Fibroblast of lung (primary cell): ENCODE results near the gene SBK3.

Experiments
- EZH2 ChIP-seq: IDR thresholded peaks from 2 replicates; pipeline ENCODE4 v1.5.1; 2012; ENCODE audit warnings: low read length, control low read depth, mild to moderate bottlenecking; ENCODE audit errors: missing control alignments
- TF ChIP-seq, protein P1 (sequence below), 2 donors: IDR thresholded peaks in 1 of 2; conservative IDR thresholded peaks in 1 of 2; 1 replicate in 1 of 2; 2 replicates in 1 of 2; pipeline ENCODE4 v1.5.1; 2011 to 2012; ENCODE audit warnings: low read length in 2 of 2, control low read depth in 1 of 2, inconsistent platforms in 1 of 2, low read depth in 1 of 2, mild to moderate bottlenecking in 1 of 2

DNA sequence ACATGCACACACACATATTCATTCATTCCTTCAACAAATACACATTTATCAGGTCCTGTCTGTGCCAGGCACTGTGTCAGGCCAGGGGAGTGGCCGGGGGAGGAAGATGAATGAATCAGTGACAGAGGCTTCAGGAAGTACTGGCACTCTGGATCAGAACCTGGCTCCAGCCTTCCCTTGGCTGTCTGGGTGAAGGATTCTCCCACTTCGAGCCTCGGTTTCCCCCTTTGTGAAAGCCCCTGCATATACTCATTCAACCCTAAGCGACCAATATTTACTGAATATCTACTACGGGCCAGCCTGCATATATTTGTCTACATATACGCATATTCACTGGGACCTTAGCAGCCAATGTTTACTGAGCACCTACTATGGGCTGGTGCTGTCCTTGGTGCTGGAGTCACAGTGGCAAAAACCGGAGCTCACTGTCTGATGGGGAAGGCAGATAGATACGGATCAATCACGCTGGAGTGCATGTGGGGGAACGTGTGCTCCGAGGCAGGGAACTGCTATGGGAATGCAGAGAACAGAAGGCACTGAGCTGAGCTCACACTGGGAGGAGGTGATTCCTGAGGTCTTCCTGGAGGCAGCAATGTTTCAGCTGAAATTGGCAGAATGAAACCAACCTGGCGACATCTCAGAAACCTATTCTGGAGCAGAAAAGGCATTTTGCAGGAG, 35.9 kb upstream of the SBK3 start:
- TF ChIP-seq, protein P1, sequence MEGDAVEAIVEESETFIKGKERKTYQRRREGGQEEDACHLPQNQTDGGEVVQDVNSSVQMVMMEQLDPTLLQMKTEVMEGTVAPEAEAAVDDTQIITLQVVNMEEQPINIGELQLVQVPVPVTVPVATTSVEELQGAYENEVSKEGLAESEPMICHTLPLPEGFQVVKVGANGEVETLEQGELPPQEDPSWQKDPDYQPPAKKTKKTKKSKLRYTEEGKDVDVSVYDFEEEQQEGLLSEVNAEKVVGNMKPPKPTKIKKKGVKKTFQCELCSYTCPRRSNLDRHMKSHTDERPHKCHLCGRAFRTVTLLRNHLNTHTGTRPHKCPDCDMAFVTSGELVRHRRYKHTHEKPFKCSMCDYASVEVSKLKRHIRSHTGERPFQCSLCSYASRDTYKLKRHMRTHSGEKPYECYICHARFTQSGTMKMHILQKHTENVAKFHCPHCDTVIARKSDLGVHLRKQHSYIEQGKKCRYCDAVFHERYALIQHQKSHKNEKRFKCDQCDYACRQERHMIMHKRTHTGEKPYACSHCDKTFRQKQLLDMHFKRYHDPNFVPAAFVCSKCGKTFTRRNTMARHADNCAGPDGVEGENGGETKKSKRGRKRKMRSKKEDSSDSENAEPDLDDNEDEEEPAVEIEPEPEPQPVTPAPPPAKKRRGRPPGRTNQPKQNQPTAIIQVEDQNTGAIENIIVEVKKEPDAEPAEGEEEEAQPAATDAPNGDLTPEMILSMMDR (conservative IDR thresholded peaks at IDR 0.05 in 1 of 2, IDR thresholded peaks at IDR 0.05 in 1 of 2; ENCODE audit: low read depth in 1 of 2, low read length in 2 of 2): no peak
- TF ChIP-seq EZH2: no peak
